Stimulated activated CD4-positive, alpha-beta T cell treated with anti-CD3 and anti-CD28 coated beads, Interleukin-15, amount 100 ng/mL, for 48 hours (primary cell): ENCODE data around the gene MACROD2.

Experiments
- DNase-seq, 2 donors: peaks; one replicate each; pipeline ENCODE4 v3.0.0-alpha.2; 2020; ENCODE audit warnings: low read depth in 2 of 2

MACROD2 gene

GRCh38 chr20:14758356-14758755 is 763.0 kb downstream of the MACROD2 start:
- no peak for DNase-seq

- DNase-seq: no peak
Measured at GRCh38 chr20:14759979-14760378, 764.7 kb downstream of the MACROD2 start.

GRCh38 chr20:14761903-14762302 is 766.6 kb downstream of the MACROD2 start:
- DNase-seq: no peak

- no peak for DNase-seq
Measured at GRCh38 chr20:14764511-14765369, 769.4 kb downstream of the MACROD2 start.

- no peak for DNase-seq
Measured at GRCh38 chr20:14765370-14765701, 770.0 kb downstream of the MACROD2 start.

- no peak for DNase-seq
Measured at GRCh38 chr20:14773486-14773885, 778.2 kb downstream of the MACROD2 start.

GRCh38 chr20:14775778-14776177 is 780.5 kb downstream of the MACROD2 start:
- no peak for DNase-seq

GRCh38 chr20:14777591-14777990 is 782.3 kb downstream of the MACROD2 start:
- DNase-seq: no peak

- no peak for DNase-seq
Measured at GRCh38 chr20:14778096-14778495, 782.8 kb downstream of the MACROD2 start.

GRCh38 chr20:14778875-14779274 is 783.6 kb downstream of the MACROD2 start:
- no peak for DNase-seq

GRCh38 chr20:14780508-14780907 is 785.2 kb downstream of the MACROD2 start:
- no peak for DNase-seq

GRCh38 chr20:14782731-14783130 is 787.4 kb downstream of the MACROD2 start:
- no peak for DNase-seq

GRCh38 chr20:14783766-14784165 is 788.5 kb downstream of the MACROD2 start:
- DNase-seq: no peak

- DNase-seq: no peak
Measured at GRCh38 chr20:14785065-14785743, 789.9 kb downstream of the MACROD2 start.

GRCh38 chr20:14790190-14790589 is 794.9 kb downstream of the MACROD2 start:
- DNase-seq: no peak

- no peak for DNase-seq
Measured at GRCh38 chr20:14790771-14791620, 795.7 kb downstream of the MACROD2 start.

GRCh38 chr20:14792915-14793314 is 797.6 kb downstream of the MACROD2 start:
- DNase-seq: no peak

GRCh38 chr20:14799545-14800216 is 804.4 kb downstream of the MACROD2 start:
- DNase-seq: no peak

GRCh38 chr20:14800707-14801425 is 805.5 kb downstream of the MACROD2 start:
- DNase-seq: no peak

- DNase-seq: no peak
Measured at GRCh38 chr20:14801591-14802325, 806.4 kb downstream of the MACROD2 start.
